HepG2 (cell line): ENCODE data around the gene CDCP2. TPM values are rescaled to one million over a fixed set of nuclear protein-coding genes. Genes with fewer than 3 reads are reported as not detected.
"Not testable (repeated sequence)": the region's sequence is repeated elsewhere in the genome, so short reads cannot be mapped to it uniquely, and the experiment has no call there.

Experiments used
- ATAC-seq: fragments of 200-7000 bp; cut with Tn5 transposase; 3 replicates; pipeline ENCODE4 v1.9.1; 2020; ENCODE audit warnings: mild to moderate bottlenecking, moderate library complexity
- BruUV-seq: library from RNA; stranded (reverse); fragments of 400-500 nt; replicated peaks from 2 replicates; lab custom pipeline; 2021; lab: Mats Ljungman, UMichigan
- CTCF ChIA-PET: fragments of 300-600 bp; formaldehyde crosslinking; extraction: SDS; loops from one replicate; lab custom pipeline; 2021; ENCODE audit warnings: low total read pairs, inconsistent platforms, low intra/inter-chr PET ratio; lab: Yijun Ruan, JAX
- POLR2A ChIA-PET: fragments of 350-600 bp; sonication (Branson Sonifier 250); formaldehyde crosslinking; loops from one replicate; lab custom pipeline; 2020; ENCODE audit warnings: antibody characterized with exemption, inconsistent platforms; lab: Yijun Ruan, JAX
- DNase-seq: peaks from one replicate; pipeline ENCODE4 v3.0.0-alpha.2; 2015; ENCODE audit warnings: low spot score
- FAIRE-seq: peaks from 3 replicates; lab custom pipeline; 2011; peaks lifted over from hg19 to GRCh38; lab: Jason Lieb, UNC
- H2AFZ ChIP-seq: one replicate; pipeline ENCODE4 v1.6.1; 2011; ENCODE audit warnings: low read length, inconsistent platforms
- H3K27ac ChIP-seq: fragments of 300-600 bp; 3 replicates; pipeline ENCODE4 v1.8.0; 2011; ENCODE audit warnings: mixed run types, mild to moderate bottlenecking, mixed read lengths, low read length, inconsistent platforms; ENCODE audit not compliant: insufficient read depth; ENCODE audit errors: extremely low read length
- H3K27me3 ChIP-seq, 2 experiments: fragments of 200-600 bp in 1 of 2; 2 replicates in 1 of 2; 3 replicates in 1 of 2; pipeline versions ENCODE4 v1.6.0 to v1.8.0; 2011; ENCODE audit warnings: low read length in 2 of 2, mild to moderate bottlenecking in 2 of 2, moderate library complexity in 2 of 2, inconsistent platforms in 1 of 2; ENCODE audit not compliant: insufficient read depth in 2 of 2, control insufficient read depth in 1 of 2
- H3K36me3 ChIP-seq, 2 experiments: fragments of 200-600 bp in 1 of 2; replicated peaks in 1 of 2; 2 replicates in 1 of 2; 3 replicates in 1 of 2; pipeline versions ENCODE4 v1.5.1 to v1.8.0; 2011; ENCODE audit warnings: low read length in 2 of 2, inconsistent platforms in 1 of 2; ENCODE audit not compliant: insufficient read depth in 2 of 2, control insufficient read depth in 1 of 2
- H3K4me1 ChIP-seq: 2 replicates; pipeline ENCODE4 v1.5.1; 2012; ENCODE audit warnings: low read length, inconsistent platforms; ENCODE audit not compliant: insufficient read depth
- H3K4me2 ChIP-seq: 2 replicates; pipeline ENCODE4 v1.6.0; 2011; ENCODE audit warnings: low read depth, low read length, inconsistent platforms
- H3K4me3 ChIP-seq, 3 experiments: fragments of 200-600 bp in 1 of 3; sonication (generic), shearing (Covaris generic) in 1 of 3; replicated peaks in 1 of 3; 2 replicates each; pipeline ENCODE4 v1.5.1; 2011 to 2016; ENCODE audit warnings: low read length in 3 of 3, inconsistent platforms in 2 of 3, low read depth in 2 of 3, mild to moderate bottlenecking in 2 of 3, control low read depth in 1 of 3, mixed read lengths in 1 of 3; ENCODE audit not compliant: insufficient read depth in 1 of 3
- H3K79me2 ChIP-seq: one replicate; pipeline ENCODE4 v1.6.1; 2011; ENCODE audit warnings: low read length, inconsistent platforms; ENCODE audit not compliant: insufficient read depth
- H3K9ac ChIP-seq: 2 replicates; pipeline ENCODE4 v1.6.0; 2011; ENCODE audit warnings: mild to moderate bottlenecking, low read depth, low read length, inconsistent platforms; ENCODE audit not compliant: insufficient read depth
- H3K9me3 ChIP-seq: 2 replicates; pipeline ENCODE4 v1.5.1; 2012; ENCODE audit warnings: mild to moderate bottlenecking, low read length
- H4K20me1 ChIP-seq: 2 replicates; pipeline ENCODE4 v1.6.0; 2011; ENCODE audit warnings: inconsistent platforms, mild to moderate bottlenecking, low read length, moderate library complexity; ENCODE audit not compliant: insufficient read depth
- ELF3 ChIP-seq: IDR thresholded peaks from 2 replicates; pipeline ENCODE4 v1.6.1; 2016; ENCODE audit warnings: missing genetic modification reagents, missing compliant biosample characterization
- HNF4A ChIP-seq: sonication (generic); formaldehyde crosslinking; IDR thresholded peaks from 2 replicates; pipeline ENCODE4 v1.4.0; 2020; ENCODE audit warnings: missing genetic modification reagents
- PHF21A ChIP-seq: sonication (generic); formaldehyde crosslinking; IDR thresholded peaks from 2 replicates; pipeline ENCODE4 v1.5.0; 2020; ENCODE audit warnings: mild to moderate bottlenecking, missing genetic modification reagents
- SALL1 ChIP-seq: sonication (generic); formaldehyde crosslinking; IDR thresholded peaks from 2 replicates; pipeline ENCODE4 v1.8.0; 2022; ENCODE audit warnings: mild to moderate bottlenecking, missing genetic modification reagents
- TMF1 ChIP-seq: sonication (generic); formaldehyde crosslinking; IDR thresholded peaks from 2 replicates; pipeline ENCODE4 v1.8.1; 2022; ENCODE audit warnings: low read depth, missing genetic modification reagents
- ZNF121 ChIP-seq: sonication (generic); formaldehyde crosslinking; IDR thresholded peaks from 2 replicates; pipeline ENCODE4 v1.5.0; 2020; ENCODE audit warnings: mild to moderate bottlenecking, missing genetic modification reagents
- ZNF501 ChIP-seq: sonication (generic); formaldehyde crosslinking; IDR thresholded peaks from 2 replicates; pipeline ENCODE4 v1.5.1; 2020; ENCODE audit warnings: mild to moderate bottlenecking, moderate library complexity, missing genetic modification reagents
- ZNF83 ChIP-seq: sonication (generic); formaldehyde crosslinking; IDR thresholded peaks from 2 replicates; pipeline ENCODE4 v1.4.0; 2020; ENCODE audit warnings: missing genetic modification reagents, mild to moderate bottlenecking, borderline replicate concordance
- ZSCAN25 ChIP-seq: sonication (generic); formaldehyde crosslinking; IDR thresholded peaks from 2 replicates; pipeline ENCODE4 v1.8.0; 2022; ENCODE audit warnings: mild to moderate bottlenecking, missing genetic modification reagents
- WGBS: methylation state at CpG from one replicate; pipeline ENCODE4 v1.1.6; 2017; ENCODE audit warnings: low lambda C conversion rate; 5-methylcytosine and 5-hydroxymethylcytosine counted together
- in situ Hi-C: cut with HindIII; loops from 2 replicates; pipeline ENCODE4 v1.10.0; 2017; ENCODE audit warnings: low pct_unique_long_range_greater_than_20kb; ENCODE audit not compliant: extremely low pct_ligation_motif_present
- intact Hi-C: fragments of 100-400 bp; cut with micrococcal nuclease; formaldehyde crosslinking; loops from one replicate; pipeline ENCODE4 v1.10.0; 2022; ENCODE audit not compliant: unreplicated experiment
- polyA plus RNA-seq, 8 experiments: library from polyadenylated mRNA; depleted of rRNA in 3 of 8; stranded (reverse) in 7 of 8; unstranded in 1 of 8; fragments of >200 nt; fragmentation: Illumina TruSeq in 4 of 8; extraction: Trizol in 4 of 8; gene quantifications; 2 replicates each; pipeline versions ENCODE4 v1.2.1 to v1.2.3, GENCODE V29; 2011 to 2016; ENCODE audit warnings: low read depth in 4 of 8, missing spikeins in 1 of 8, mixed read lengths in 1 of 8; ENCODE audit not compliant: insufficient read depth in 1 of 8
- total RNA-seq, 5 experiments: library from RNA; depleted of rRNA; stranded (reverse); fragments of >200 nt; fragmentation: Illumina TruSeq; extraction: Trizol; gene quantifications; 2 replicates each; pipeline ENCODE4 v1.2.3, GENCODE V29; 2016; ENCODE audit warnings: low read depth in 1 of 5
- TF ChIP-seq, protein P1 (sequence below): sonication (generic); formaldehyde crosslinking; IDR thresholded peaks from 2 replicates; pipeline ENCODE4 v1.5.0; 2020; ENCODE audit warnings: mild to moderate bottlenecking, missing genetic modification reagents
- TF ChIP-seq, protein P2 (sequence below): sonication (generic); formaldehyde crosslinking; IDR thresholded peaks from 2 replicates; pipeline ENCODE4 v1.5.0; 2020; ENCODE audit warnings: mild to moderate bottlenecking, missing genetic modification reagents, borderline replicate concordance

The CDCP2 gene
- total and polyA plus RNA-seq, 2 of the 13 experiments (the other 11 are each of a cell fraction or from before 2014, with no cell fraction given), result not detected

- Histone ChIP-seq H3K27ac (peak overlapping the region; percentile 38), H3K4me1 (peaks cover 38% of the 10 kb centered on the region)
- H3K9me3 ChIP-seq, intact Hi-C loops, DNase-seq, H3K36me3 ChIP-seq, FAIRE-seq, H3K9ac ChIP-seq, H3K27me3 ChIP-seq, H4K20me1 ChIP-seq, CTCF ChIA-PET, H3K79me2 ChIP-seq, POLR2A ChIA-PET, H2AFZ ChIP-seq: not testable (repeated sequence)
- 0% methylated on average over 1 of the region's 1 CpG for WGBS
- 0 out of 2 replicates have a peak, but pooled peaks have one; percentile 55 for TF ChIP-seq ZNF121 (CRISPR knock-in tag)
- TF ChIP-seq, protein P1, sequence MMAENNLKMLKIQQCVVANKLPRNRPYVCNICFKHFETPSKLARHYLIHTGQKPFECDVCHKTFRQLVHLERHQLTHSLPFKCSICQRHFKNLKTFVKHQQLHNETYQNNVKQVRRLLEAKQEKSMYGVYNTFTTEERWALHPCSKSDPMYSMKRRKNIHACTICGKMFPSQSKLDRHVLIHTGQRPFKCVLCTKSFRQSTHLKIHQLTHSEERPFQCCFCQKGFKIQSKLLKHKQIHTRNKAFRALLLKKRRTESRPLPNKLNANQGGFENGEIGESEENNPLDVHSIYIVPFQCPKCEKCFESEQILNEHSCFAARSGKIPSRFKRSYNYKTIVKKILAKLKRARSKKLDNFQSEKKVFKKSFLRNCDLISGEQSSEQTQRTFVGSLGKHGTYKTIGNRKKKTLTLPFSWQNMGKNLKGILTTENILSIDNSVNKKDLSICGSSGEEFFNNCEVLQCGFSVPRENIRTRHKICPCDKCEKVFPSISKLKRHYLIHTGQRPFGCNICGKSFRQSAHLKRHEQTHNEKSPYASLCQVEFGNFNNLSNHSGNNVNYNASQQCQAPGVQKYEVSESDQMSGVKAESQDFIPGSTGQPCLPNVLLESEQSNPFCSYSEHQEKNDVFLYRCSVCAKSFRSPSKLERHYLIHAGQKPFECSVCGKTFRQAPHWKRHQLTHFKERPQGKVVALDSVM (CRISPR knock-in tag), result peak; percentile 71
- TF ChIP-seq, all 625 proteins: peak for 2; not testable (repeated sequence) for 623
- in situ Hi-C loops, H3K4me3 ChIP-seq, BruUV-seq, ATAC-seq: not testable (repeated sequence)
- peak overlapping the region; percentile 8; the same call in 1 of the 2 replicates for H3K4me2 ChIP-seq
Observed at GRCh38 chr1:54094730-54095105, 58.1 kb downstream of the CDCP2 start.

- ATAC-seq (peak; percentile 81), FAIRE-seq (peak; percentile 63), DNase-seq (peak; percentile 24)
- no peaks in the 10 kb centered on the region for H3K9me3 ChIP-seq
- H3K27ac ChIP-seq, result peak overlapping the region; percentile 38
- intact Hi-C loops, result no loop called here
- no peak overlapping the region for H2AFZ ChIP-seq
- H3K9ac ChIP-seq, result no peak overlapping the region
- BruUV-seq, result no TSS peak
- ChIA-PET POLR2A (no interaction called here), CTCF (interaction anchor here (0.8 kb wide), 1 partner anchor 24 kb away, joined by 3 read pairs; no protein-coding TSS in a partner anchor)
- peaks cover 38% of the 10 kb centered on the region for H3K4me1 ChIP-seq
- no peaks in the 10 kb centered on the region for H4K20me1 ChIP-seq
- in situ Hi-C loops, result no loop called here
- H3K27me3 ChIP-seq, result no peaks in the 10 kb centered on the region
- H3K4me3 ChIP-seq, result no peak overlapping the region
- no peaks in the 10 kb centered on the region for H3K79me2 ChIP-seq
- WGBS, result 72% methylated on average over 4 of the region's 4 CpGs
- H3K4me2 ChIP-seq, result peak overlapping the region; percentile 8; the same call in 1 of the 2 replicates
- H3K36me3 ChIP-seq, result peaks cover 0 to 9% of the 10 kb centered on the region in 2 experiments; a peak in 3 of 5 replicates
- TF ChIP-seq HNF4A (CRISPR knock-in tag) (peak; percentile 13; the same call in 1 of the 2 replicates), TMF1 (CRISPR knock-in tag) (no peak), PHF21A (CRISPR knock-in tag) (peak; percentile 13; the same call in 1 of the 2 replicates), ZNF83 (CRISPR knock-in tag) (no peak), ELF3 (CRISPR knock-in tag) (peak; percentile 54; the same call in 1 of the 2 replicates), ZNF501 (CRISPR knock-in tag) (0 out of 2 replicates have a peak, but pooled peaks have one; percentile 25), SALL1 (CRISPR knock-in tag) (peak; percentile 40), ZSCAN25 (CRISPR knock-in tag) (no peak)
- TF ChIP-seq, protein P2, sequence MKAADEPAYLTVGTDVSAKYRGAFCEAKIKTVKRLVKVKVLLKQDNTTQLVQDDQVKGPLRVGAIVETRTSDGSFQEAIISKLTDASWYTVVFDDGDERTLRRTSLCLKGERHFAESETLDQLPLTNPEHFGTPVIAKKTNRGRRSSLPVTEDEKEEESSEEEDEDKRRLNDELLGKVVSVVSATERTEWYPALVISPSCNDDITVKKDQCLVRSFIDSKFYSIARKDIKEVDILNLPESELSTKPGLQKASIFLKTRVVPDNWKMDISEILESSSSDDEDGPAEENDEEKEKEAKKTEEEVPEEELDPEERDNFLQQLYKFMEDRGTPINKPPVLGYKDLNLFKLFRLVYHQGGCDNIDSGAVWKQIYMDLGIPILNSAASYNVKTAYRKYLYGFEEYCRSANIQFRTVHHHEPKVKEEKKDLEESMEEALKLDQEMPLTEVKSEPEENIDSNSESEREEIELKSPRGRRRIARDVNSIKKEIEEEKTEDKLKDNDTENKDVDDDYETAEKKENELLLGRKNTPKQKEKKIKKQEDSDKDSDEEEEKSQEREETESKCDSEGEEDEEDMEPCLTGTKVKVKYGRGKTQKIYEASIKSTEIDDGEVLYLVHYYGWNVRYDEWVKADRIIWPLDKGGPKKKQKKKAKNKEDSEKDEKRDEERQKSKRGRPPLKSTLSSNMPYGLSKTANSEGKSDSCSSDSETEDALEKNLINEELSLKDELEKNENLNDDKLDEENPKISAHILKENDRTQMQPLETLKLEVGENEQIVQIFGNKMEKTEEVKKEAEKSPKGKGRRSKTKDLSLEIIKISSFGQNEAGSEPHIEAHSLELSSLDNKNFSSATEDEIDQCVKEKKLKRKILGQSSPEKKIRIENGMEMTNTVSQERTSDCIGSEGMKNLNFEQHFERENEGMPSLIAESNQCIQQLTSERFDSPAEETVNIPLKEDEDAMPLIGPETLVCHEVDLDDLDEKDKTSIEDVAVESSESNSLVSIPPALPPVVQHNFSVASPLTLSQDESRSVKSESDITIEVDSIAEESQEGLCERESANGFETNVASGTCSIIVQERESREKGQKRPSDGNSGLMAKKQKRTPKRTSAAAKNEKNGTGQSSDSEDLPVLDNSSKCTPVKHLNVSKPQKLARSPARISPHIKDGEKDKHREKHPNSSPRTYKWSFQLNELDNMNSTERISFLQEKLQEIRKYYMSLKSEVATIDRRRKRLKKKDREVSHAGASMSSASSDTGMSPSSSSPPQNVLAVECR (CRISPR knock-in tag), result no peak
Observed at GRCh38 chr1:54094001-54094729, 58.6 kb downstream of the CDCP2 start.
